NB4 (cell line): ENCODE results near the gene CCDC124.

ENCODE experiments used
- DNase-seq: peaks from one replicate; pipeline ENCODE4 v3.0.0; 2010; ENCODE audit warnings: low read depth
- H3K4me3 ChIP-seq: one replicate; pipeline ENCODE4 v1.5.1; 2011; ENCODE audit warnings: mild to moderate bottlenecking, low read depth, low read length, moderate library complexity
- CTCF ChIP-seq: IDR thresholded peaks from one replicate; pipeline ENCODE4 v1.5.1; 2012; ENCODE audit warnings: low read depth, low read length
- MAX ChIP-seq: IDR thresholded peaks from 2 replicates; pipeline ENCODE4 v1.6.1; 2011; ENCODE audit warnings: low read depth, low read length
- MYC ChIP-seq: IDR thresholded peaks from 2 replicates; pipeline ENCODE4 v1.6.1; 2011; ENCODE audit warnings: low read depth, low read length
- POLR2A ChIP-seq: IDR thresholded peaks from 2 replicates; pipeline ENCODE4 v1.6.1; 2011; ENCODE audit warnings: mild to moderate bottlenecking; ENCODE audit not compliant: insufficient read length; ENCODE audit errors: extremely low read depth

The CCDC124 gene

GRCh38 chr19:17951990-17952976 lies 19.5 kb downstream of the CCDC124 start:
- no peak overlapping the region for H3K4me3 ChIP-seq
- DNase-seq: no peak
- TF ChIP-seq POLR2A (no peak), MAX (no peak), CTCF (no peak), MYC (no peak)

- no peak overlapping the region for H3K4me3 ChIP-seq
- no peak for DNase-seq
- TF ChIP-seq POLR2A (no peak), CTCF (no peak), MYC (no peak), MAX (no peak)
Measured at GRCh38 chr19:17953316-17953801, 20.5 kb downstream of the CCDC124 start.

GRCh38 chr19:17953869-17954268 lies 21.1 kb downstream of the CCDC124 start:
- no peak for TF ChIP-seq CTCF
- no peak overlapping the region for H3K4me3 ChIP-seq
- DNase-seq: peak; percentile 40

- no peak for DNase-seq
- H3K4me3 ChIP-seq: no peak overlapping the region
- TF ChIP-seq CTCF (no peak), MYC (no peak), POLR2A (no peak), MAX (no peak)
Measured at GRCh38 chr19:17954401-17954800, 21.6 kb downstream of the CCDC124 start.

- no peak for DNase-seq
- H3K4me3 ChIP-seq: no peak overlapping the region
- TF ChIP-seq CTCF: no peak
- TF ChIP-seq MYC: no peak
- no peak for TF ChIP-seq POLR2A
- no peak for TF ChIP-seq MAX
Measured at GRCh38 chr19:17957149-17957849, 24.5 kb downstream of the CCDC124 start.
